Kidney epithelial cell (primary cell): ENCODE data around the gene ADK. TPM values are rescaled to one million over a fixed set of nuclear protein-coding genes. Genes with fewer than 3 reads are reported as not detected.

Source experiments
- DNase-seq: peaks from one replicate; pipeline ENCODE4 v3.0.0-alpha.2; 2010; ENCODE audit warnings: low read depth
- H3K27me3 ChIP-seq: 2 replicates; pipeline ENCODE4 v1.6.0; 2011; ENCODE audit warnings: low read length; ENCODE audit not compliant: control insufficient read depth, insufficient read depth
- H3K36me3 ChIP-seq: 2 replicates; pipeline ENCODE4 v1.5.1; 2011; ENCODE audit warnings: low read length; ENCODE audit not compliant: control insufficient read depth, insufficient read depth
- H3K4me3 ChIP-seq: 2 replicates; pipeline ENCODE4 v1.5.1; 2011; ENCODE audit warnings: low read depth, mild to moderate bottlenecking, control low read depth, low read length
- total RNA-seq: library from RNA; depleted of rRNA; stranded (reverse); fragments of >200 nt; gene quantifications from 2 replicates; pipeline ENCODE4 v1.2.3, GENCODE V29; 2015
- TF ChIP-seq, protein P1 (sequence below): IDR thresholded peaks from 2 replicates; pipeline ENCODE4 v1.5.1; 2011; ENCODE audit warnings: mild to moderate bottlenecking, moderate library complexity, low read length, control low read depth, inconsistent platforms; ENCODE audit not compliant: insufficient read depth, poor library complexity, severe bottlenecking

ADK gene
- total RNA-seq, 1 donor from 2014 or later: 43.6 TPM

DNA sequence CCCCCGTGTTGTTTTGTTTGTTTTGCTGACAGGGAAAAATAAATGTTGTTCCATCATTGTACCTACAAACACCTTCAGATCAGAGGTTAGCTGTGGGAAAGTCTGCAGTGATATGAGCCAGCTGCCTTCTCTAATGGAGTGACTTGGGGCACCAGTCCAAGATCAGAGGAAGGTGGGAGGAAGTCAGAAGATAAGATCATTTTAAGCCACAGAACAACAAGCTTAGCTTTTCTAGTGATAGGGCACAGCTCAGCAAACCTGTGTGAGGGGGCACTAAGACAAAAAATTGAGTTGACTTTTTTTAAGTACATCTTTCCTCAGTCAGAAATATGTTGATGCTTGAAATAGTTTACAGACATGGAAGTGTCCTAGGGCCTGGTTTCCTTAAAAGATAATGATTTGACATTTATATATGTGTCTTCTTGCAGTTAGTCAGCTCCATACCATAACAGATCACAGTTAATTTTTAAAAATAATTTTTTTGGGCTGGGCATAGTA lies 435.1 kb downstream of the ADK start:
- TF ChIP-seq, protein P1, sequence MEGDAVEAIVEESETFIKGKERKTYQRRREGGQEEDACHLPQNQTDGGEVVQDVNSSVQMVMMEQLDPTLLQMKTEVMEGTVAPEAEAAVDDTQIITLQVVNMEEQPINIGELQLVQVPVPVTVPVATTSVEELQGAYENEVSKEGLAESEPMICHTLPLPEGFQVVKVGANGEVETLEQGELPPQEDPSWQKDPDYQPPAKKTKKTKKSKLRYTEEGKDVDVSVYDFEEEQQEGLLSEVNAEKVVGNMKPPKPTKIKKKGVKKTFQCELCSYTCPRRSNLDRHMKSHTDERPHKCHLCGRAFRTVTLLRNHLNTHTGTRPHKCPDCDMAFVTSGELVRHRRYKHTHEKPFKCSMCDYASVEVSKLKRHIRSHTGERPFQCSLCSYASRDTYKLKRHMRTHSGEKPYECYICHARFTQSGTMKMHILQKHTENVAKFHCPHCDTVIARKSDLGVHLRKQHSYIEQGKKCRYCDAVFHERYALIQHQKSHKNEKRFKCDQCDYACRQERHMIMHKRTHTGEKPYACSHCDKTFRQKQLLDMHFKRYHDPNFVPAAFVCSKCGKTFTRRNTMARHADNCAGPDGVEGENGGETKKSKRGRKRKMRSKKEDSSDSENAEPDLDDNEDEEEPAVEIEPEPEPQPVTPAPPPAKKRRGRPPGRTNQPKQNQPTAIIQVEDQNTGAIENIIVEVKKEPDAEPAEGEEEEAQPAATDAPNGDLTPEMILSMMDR: no peak
- no peaks in the 10 kb centered on the region for H3K27me3 ChIP-seq
- no peaks in the 10 kb centered on the region for H3K36me3 ChIP-seq
- no peak for DNase-seq
- no peak overlapping the region for H3K4me3 ChIP-seq

DNA sequence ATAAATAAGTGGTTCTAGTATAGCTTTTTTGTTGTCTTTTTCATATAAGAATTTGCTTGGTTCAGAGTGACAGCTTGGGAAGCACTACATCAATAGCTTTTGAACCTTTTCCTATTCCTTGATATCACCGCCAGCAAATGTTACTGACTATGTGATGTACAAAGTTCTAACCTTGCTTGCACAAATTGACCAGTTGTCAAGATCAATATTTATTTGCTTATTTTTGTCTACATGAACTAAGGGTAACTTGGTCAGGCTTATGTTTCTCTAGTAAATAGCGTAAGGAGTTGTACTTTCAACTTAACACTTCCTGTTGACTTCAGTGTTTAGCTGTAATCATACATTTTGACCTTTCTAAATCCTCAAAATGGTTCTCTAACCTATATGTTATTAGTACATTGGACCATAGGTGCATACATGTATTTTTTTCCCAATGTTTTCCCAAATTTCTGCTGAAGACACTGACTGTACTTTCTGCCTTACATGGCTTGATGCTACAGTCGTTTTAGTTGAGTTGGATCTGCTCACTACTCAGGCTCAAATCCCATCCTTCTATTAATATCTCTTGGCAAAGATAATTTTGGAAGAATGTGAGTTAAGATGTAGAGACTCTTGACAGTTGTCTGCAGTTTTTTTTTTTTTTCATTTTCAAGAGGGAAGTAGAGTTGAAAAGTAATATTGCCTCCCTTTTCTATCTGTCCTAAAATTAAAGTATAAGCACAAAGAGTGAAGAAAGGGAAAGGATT lies 436.3 kb downstream of the ADK start:
- Histone ChIP-seq H3K27me3 (no peaks in the 10 kb centered on the region), H3K4me3 (no peak overlapping the region), H3K36me3 (no peaks in the 10 kb centered on the region)
- TF ChIP-seq, protein P1: no peak
- no peak for DNase-seq

DNA sequence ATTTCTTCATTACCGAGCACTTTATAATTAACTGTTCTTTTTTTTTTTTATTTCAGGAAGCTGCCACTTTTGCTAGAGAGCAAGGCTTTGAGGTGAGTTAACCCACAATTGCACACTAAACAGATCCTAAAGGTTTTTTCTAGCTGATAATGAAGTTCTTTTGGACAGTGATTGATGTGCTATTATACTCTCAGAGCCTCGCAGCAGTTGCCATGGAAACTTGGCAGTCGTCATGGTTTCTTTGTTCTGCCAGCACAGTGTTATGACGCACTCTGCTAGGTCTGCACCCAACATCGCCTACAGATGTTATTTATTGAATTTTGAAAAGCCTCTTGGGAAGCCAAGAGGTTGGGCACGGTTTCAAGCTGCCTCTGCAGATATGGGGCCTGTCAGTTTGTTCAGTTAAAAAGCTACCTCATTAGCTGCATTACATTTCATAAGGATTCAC lies 438.2 kb downstream of the ADK start:
- no peaks in the 10 kb centered on the region for H3K36me3 ChIP-seq
- no peak overlapping the region for H3K4me3 ChIP-seq
- H3K27me3 ChIP-seq: no peaks in the 10 kb centered on the region
- peak; percentile 78 for DNase-seq
- TF ChIP-seq, protein P1: no peak

DNA sequence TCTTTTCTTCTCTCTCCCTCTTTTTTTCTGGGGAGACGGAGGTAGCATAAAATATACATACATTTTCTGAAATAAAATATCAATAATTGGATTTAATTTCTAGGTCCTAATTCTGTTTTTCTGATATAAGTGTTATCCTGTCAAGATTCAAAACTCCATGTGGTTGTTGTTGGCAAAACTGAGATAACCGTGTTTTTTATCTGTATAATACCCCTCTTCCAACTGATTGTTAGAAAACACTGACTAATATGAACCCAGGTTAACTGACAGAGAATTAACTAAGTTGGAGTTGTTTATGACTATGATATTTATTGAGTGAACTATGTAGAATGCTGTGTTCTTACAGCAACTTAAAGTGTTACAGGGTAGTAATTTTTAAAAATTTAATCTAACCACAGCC lies 438.8 kb downstream of the ADK start:
- no peaks in the 10 kb centered on the region for H3K27me3 ChIP-seq
- H3K36me3 ChIP-seq: no peaks in the 10 kb centered on the region
- H3K4me3 ChIP-seq: no peak overlapping the region
- TF ChIP-seq, protein P1: no peak
- DNase-seq: no peak

DNA sequence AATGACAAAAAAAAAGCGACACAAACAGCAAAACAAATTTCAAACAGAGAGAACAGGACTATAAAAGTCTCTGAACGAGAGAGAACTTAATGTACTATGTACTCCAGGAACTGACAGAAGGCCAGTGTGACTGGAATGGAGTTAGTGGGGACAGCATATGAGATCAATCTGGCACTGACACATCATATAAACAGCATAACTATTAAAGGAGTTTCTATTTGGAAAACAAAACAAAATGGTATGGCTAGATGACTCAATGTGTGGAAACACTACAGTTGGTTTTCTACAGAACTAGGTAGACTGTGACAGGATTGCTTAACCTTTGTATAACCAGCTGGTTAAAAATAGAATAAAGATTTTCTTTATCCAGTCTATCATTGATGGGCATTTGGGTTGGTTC lies 442.4 kb downstream of the ADK start:
- Histone ChIP-seq H3K36me3 (no peaks in the 10 kb centered on the region), H3K27me3 (no peaks in the 10 kb centered on the region), H3K4me3 (no peak overlapping the region)
- no peak for DNase-seq
- TF ChIP-seq, protein P1: no peak

DNA sequence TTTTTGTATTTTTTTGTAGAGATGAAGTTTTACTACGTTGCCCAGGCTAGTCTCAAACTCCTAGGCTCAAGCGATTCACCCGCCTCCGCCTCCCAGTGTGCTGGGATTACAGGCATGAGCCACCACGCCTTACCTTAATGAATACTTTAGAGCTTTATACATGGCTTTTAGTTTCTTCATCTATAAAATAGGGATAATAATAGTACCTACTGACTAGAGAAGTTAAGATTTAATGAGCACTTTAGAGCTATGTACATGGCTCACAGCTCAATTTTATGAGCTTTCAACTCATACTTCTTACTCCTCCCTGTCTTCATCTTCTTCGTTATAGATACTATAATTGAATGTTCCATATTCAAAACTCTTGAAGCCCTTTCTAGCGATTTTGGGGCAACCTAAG lies 445.7 kb downstream of the ADK start:
- H3K36me3 ChIP-seq: no peaks in the 10 kb centered on the region
- TF ChIP-seq, protein P1: no peak
- no peak overlapping the region for H3K4me3 ChIP-seq
- no peak for DNase-seq
- H3K27me3 ChIP-seq: no peaks in the 10 kb centered on the region
